ENCODE results near the gene TSPAN1.

TSPAN1 gene

DNA sequence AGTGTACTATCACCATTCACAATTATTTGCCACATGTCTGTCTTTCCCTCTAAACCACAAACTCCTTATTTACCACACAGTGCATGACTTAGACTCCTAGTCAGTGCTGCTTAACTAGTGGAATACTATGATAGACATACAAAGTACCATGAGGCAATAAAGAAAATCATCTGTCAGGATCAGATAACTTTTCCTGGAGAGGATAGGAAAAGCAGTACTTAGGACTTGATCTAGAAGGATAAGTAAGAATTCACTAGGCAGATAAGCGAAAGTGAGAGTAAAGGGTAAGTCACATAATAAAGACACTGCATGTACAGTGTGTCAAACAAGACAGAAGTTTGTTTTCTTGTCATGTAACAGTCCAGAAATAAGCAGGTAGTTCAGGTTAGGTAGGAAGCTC lies 21.2 kb upstream of the TSPAN1 start:
- H3K27me3 ChIP-seq (ENCODE audit: insufficient read depth, low read length, poor library complexity), result no peaks in the 10 kb centered on the region
- H2BK15ac ChIP-seq (replicated peaks; ENCODE audit: low read depth), result no peak overlapping the region
- no peak overlapping the region for H2AK5ac ChIP-seq (ENCODE audit: low read length)
- H3K4me2 ChIP-seq (ENCODE audit: low read length), result no peak overlapping the region
- H4K8ac ChIP-seq (ENCODE audit: low read depth, low read length), result no peak overlapping the region
- peaks cover 8% of the 10 kb centered on the region for H3K4me1 ChIP-seq (ENCODE audit: control insufficient read depth, low read depth, low read length)
- no peaks in the 10 kb centered on the region for H3K79me1 ChIP-seq (ENCODE audit: low read length)
- no peak overlapping the region for H4K5ac ChIP-seq (ENCODE audit: low read length)
- no peaks in the 10 kb centered on the region for H3K36me3 ChIP-seq (ENCODE audit: control insufficient read depth, insufficient read depth, low read length)
- H3K79me2 ChIP-seq (ENCODE audit: control insufficient read depth, insufficient read depth, low read length), result no peaks in the 10 kb centered on the region
- no CpG with 5 or more reads among the region's 1 CpG for WGBS (ENCODE audit: extremely low coverage, insufficient coverage, low lambda C conversion rate)
- no peak overlapping the region for H3K23ac ChIP-seq (ENCODE audit: low read length)
- DNase-seq, result no peak
- no peak overlapping the region for H3K56ac ChIP-seq (ENCODE audit: low read length)
- H3K9ac ChIP-seq (ENCODE audit: low read length), result no peak overlapping the region
- H3K4me3 ChIP-seq (ENCODE audit: low read length), result no peak overlapping the region
- H3K18ac ChIP-seq (ENCODE audit: low read length), result no peak overlapping the region
- H3K27ac ChIP-seq (ENCODE audit: low read depth, low read length), result no peak overlapping the region
- H2BK5ac ChIP-seq (ENCODE audit: low read length), result no peak overlapping the region
- no peak overlapping the region for H2BK120ac ChIP-seq (ENCODE audit: low read depth, low read length)
- H3K4ac ChIP-seq (ENCODE audit: low read depth, low read length), result no peak overlapping the region

DNA sequence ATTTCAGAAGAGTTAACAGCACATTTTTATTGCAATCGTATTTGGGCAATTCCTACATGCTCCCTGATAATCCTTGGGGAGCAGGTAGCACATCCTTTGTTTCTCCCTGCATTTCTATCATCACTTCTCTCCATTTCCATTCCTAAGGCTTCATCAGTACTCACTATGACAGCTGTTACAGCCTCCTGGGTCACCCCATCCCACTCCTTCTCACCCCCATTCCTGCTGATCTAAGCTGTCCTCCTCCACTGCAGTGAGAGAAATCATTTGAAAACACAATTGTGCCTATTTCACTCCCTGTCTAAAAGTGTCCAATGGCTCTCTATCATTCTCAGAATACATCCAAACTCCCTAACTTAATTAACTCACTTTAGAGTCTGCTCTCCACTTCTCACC lies 17.0 kb upstream of the TSPAN1 start:
- Histone ChIP-seq H4K8ac (ENCODE audit: low read depth, low read length) (no peak overlapping the region), H4K5ac (ENCODE audit: low read length) (no peak overlapping the region), H3K4me3 (ENCODE audit: low read length) (no peak overlapping the region), H3K18ac (ENCODE audit: low read length) (no peak overlapping the region), H3K23ac (ENCODE audit: low read length) (no peak overlapping the region), H3K79me2 (ENCODE audit: control insufficient read depth, insufficient read depth, low read length) (no peaks in the 10 kb centered on the region), H3K4me1 (ENCODE audit: control insufficient read depth, low read depth, low read length) (peaks cover 8% of the 10 kb centered on the region), H2BK5ac (ENCODE audit: low read length) (no peak overlapping the region), H2AK5ac (ENCODE audit: low read length) (no peak overlapping the region), H3K79me1 (ENCODE audit: low read length) (no peaks in the 10 kb centered on the region), H3K4me2 (ENCODE audit: low read length) (no peak overlapping the region), H3K4ac (ENCODE audit: low read depth, low read length) (no peak overlapping the region), H2BK15ac (replicated peaks; ENCODE audit: low read depth) (no peak overlapping the region), H3K36me3 (ENCODE audit: control insufficient read depth, insufficient read depth, low read length) (no peaks in the 10 kb centered on the region), H2BK120ac (ENCODE audit: low read depth, low read length) (no peak overlapping the region), H3K27me3 (ENCODE audit: insufficient read depth, low read length, poor library complexity) (no peaks in the 10 kb centered on the region), H3K27ac (ENCODE audit: low read depth, low read length) (no peak overlapping the region), H3K56ac (ENCODE audit: low read length) (no peak overlapping the region), H3K9ac (ENCODE audit: low read length) (no peak overlapping the region)
- no peak for DNase-seq
- no CpG with 5 or more reads among the region's 1 CpG for WGBS (ENCODE audit: extremely low coverage, insufficient coverage, low lambda C conversion rate)

DNA sequence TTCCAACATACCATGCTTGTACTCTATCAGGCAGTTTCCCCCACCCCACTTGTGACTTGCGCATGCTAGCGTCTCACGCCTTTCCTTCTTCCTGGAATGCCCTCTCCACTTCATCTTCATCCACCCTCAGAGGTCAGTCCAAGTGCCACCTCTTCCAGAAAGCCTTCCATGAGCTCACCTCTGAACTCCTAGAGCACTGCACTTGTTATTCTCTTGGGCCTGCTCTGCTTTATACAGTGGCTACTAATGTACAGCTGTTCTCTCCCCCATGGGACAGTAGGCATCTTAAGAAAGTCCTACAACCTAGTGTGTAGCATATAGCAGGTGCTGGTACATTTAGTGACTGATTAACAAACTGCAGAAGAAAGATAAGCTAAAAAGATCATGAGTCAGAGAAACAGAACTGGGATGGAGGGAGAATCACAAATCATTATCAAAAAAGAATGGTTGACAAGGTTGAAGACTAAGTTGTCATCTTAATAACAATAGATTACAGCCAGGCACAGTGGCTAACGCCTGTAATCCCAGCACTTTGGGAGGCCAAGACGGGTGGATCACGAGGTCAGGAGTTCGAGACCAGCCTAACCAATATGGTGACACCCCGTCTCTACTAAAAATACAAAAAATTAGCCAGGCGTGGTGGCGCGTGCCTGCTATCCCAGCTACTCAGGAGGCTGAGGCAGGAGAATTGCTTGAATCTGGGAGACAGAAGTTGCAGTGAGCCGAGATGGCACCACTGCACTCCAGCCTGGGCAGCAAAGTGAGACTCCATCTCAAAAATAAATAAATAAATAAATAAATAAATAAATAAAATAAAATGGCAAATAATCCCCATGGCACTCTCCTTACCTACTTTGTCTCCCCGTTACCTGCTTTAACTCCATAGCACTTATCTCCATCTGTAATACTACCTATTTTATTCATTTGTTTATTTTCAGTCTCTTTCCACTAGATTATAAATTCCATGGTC lies 16.3 kb upstream of the TSPAN1 start:
- Histone ChIP-seq H4K5ac (ENCODE audit: low read length) (no peak overlapping the region), H3K9ac (ENCODE audit: low read length) (no peak overlapping the region), H3K36me3 (ENCODE audit: control insufficient read depth, insufficient read depth, low read length) (no peaks in the 10 kb centered on the region), H3K79me2 (ENCODE audit: control insufficient read depth, insufficient read depth, low read length) (no peaks in the 10 kb centered on the region), H3K56ac (ENCODE audit: low read length) (no peak overlapping the region), H2BK120ac (ENCODE audit: low read depth, low read length) (no peak overlapping the region), H3K4ac (ENCODE audit: low read depth, low read length) (no peak overlapping the region), H2BK5ac (ENCODE audit: low read length) (no peak overlapping the region), H3K27ac (ENCODE audit: low read depth, low read length) (no peak overlapping the region), H2AK5ac (ENCODE audit: low read length) (no peak overlapping the region), H3K23ac (ENCODE audit: low read length) (no peak overlapping the region), H3K4me1 (ENCODE audit: control insufficient read depth, low read depth, low read length) (peaks cover 8% of the 10 kb centered on the region), H2BK15ac (replicated peaks; ENCODE audit: low read depth) (no peak overlapping the region), H4K8ac (ENCODE audit: low read depth, low read length) (no peak overlapping the region), H3K79me1 (ENCODE audit: low read length) (no peaks in the 10 kb centered on the region), H3K18ac (ENCODE audit: low read length) (no peak overlapping the region), H3K4me2 (ENCODE audit: low read length) (no peak overlapping the region), H3K27me3 (ENCODE audit: insufficient read depth, low read length, poor library complexity) (no peaks in the 10 kb centered on the region), H3K4me3 (ENCODE audit: low read length) (no peak overlapping the region)
- peak; percentile 40 for DNase-seq
- WGBS (ENCODE audit: extremely low coverage, insufficient coverage, low lambda C conversion rate), result no CpG with 5 or more reads among the region's 13 CpGs

DNA sequence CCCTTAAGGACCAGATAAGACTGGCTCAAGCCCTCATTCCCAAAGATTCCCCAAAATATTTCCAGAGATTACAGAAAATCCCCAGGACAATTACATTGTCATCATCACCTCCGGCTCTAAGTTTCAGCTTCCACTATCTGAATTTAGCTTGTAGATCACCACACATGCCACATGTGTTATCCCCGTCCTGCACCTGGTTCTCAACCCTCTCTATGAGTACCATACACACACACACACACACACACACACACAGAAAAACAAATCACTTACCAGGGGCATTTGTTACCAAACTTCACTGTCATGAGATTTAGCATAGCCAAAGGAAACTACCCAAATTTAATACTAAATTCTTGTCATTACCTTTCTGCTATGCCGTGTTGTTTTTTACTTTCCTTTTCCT lies 15.4 kb upstream of the TSPAN1 start:
- H2BK120ac ChIP-seq (ENCODE audit: low read depth, low read length), result no peak overlapping the region
- no peak overlapping the region for H4K5ac ChIP-seq (ENCODE audit: low read length)
- no peak overlapping the region for H3K56ac ChIP-seq (ENCODE audit: low read length)
- no peak overlapping the region for H4K8ac ChIP-seq (ENCODE audit: low read depth, low read length)
- no peak overlapping the region for H3K4me3 ChIP-seq (ENCODE audit: low read length)
- no peaks in the 10 kb centered on the region for H3K79me2 ChIP-seq (ENCODE audit: control insufficient read depth, insufficient read depth, low read length)
- no peak overlapping the region for H3K4ac ChIP-seq (ENCODE audit: low read depth, low read length)
- no peak overlapping the region for H3K4me2 ChIP-seq (ENCODE audit: low read length)
- H2BK5ac ChIP-seq (ENCODE audit: low read length), result no peak overlapping the region
- no peak for DNase-seq
- H2BK15ac ChIP-seq (replicated peaks; ENCODE audit: low read depth), result no peak overlapping the region
- H3K4me1 ChIP-seq (ENCODE audit: control insufficient read depth, low read depth, low read length), result peaks cover 8% of the 10 kb centered on the region
- no peak overlapping the region for H3K9ac ChIP-seq (ENCODE audit: low read length)
- no peak overlapping the region for H3K27ac ChIP-seq (ENCODE audit: low read depth, low read length)
- H3K23ac ChIP-seq (ENCODE audit: low read length), result no peak overlapping the region
- H3K79me1 ChIP-seq (ENCODE audit: low read length), result no peaks in the 10 kb centered on the region
- no peaks in the 10 kb centered on the region for H3K27me3 ChIP-seq (ENCODE audit: insufficient read depth, low read length, poor library complexity)
- no peak overlapping the region for H3K18ac ChIP-seq (ENCODE audit: low read length)
- no CpG with 5 or more reads among the region's 3 CpGs for WGBS (ENCODE audit: extremely low coverage, insufficient coverage, low lambda C conversion rate)
- H2AK5ac ChIP-seq (ENCODE audit: low read length), result no peak overlapping the region
- H3K36me3 ChIP-seq (ENCODE audit: control insufficient read depth, insufficient read depth, low read length), result no peaks in the 10 kb centered on the region

DNA sequence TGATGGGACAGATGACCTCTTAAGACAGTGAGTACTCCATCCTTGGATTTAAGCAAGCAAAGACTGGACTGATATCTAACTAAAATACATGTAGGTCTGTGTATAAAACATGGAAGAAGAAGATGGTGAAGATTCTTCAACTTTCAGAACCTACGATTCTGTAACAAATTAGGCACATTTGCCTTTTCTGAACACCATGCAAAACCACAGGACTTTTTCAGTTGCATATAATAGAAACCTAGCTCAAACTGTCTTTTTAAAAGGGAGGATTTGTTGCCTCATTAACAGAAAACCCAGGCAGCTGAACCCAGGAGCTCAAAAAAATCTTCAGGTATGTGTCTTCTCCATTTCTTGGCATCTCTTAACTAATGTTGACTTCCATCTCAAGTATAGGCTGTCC lies 14.7 kb upstream of the TSPAN1 start:
- no peak overlapping the region for H3K23ac ChIP-seq (ENCODE audit: low read length)
- H3K27me3 ChIP-seq (ENCODE audit: insufficient read depth, low read length, poor library complexity), result no peaks in the 10 kb centered on the region
- no peak overlapping the region for H4K5ac ChIP-seq (ENCODE audit: low read length)
- no peaks in the 10 kb centered on the region for H3K79me1 ChIP-seq (ENCODE audit: low read length)
- no peak overlapping the region for H2BK5ac ChIP-seq (ENCODE audit: low read length)
- H3K18ac ChIP-seq (ENCODE audit: low read length), result no peak overlapping the region
- H4K8ac ChIP-seq (ENCODE audit: low read depth, low read length), result no peak overlapping the region
- H3K4me1 ChIP-seq (ENCODE audit: control insufficient read depth, low read depth, low read length), result peaks cover 8% of the 10 kb centered on the region
- H3K56ac ChIP-seq (ENCODE audit: low read length), result no peak overlapping the region
- DNase-seq, result no peak
- no peaks in the 10 kb centered on the region for H3K36me3 ChIP-seq (ENCODE audit: control insufficient read depth, insufficient read depth, low read length)
- no peak overlapping the region for H3K4me3 ChIP-seq (ENCODE audit: low read length)
- H2BK120ac ChIP-seq (ENCODE audit: low read depth, low read length), result no peak overlapping the region
- no peak overlapping the region for H3K9ac ChIP-seq (ENCODE audit: low read length)
- H2AK5ac ChIP-seq (ENCODE audit: low read length), result no peak overlapping the region
- WGBS (ENCODE audit: extremely low coverage, insufficient coverage, low lambda C conversion rate), result no CpG with 5 or more reads among the region's 1 CpG
- H3K27ac ChIP-seq (ENCODE audit: low read depth, low read length), result no peak overlapping the region
- H3K4me2 ChIP-seq (ENCODE audit: low read length), result no peak overlapping the region
- no peaks in the 10 kb centered on the region for H3K79me2 ChIP-seq (ENCODE audit: control insufficient read depth, insufficient read depth, low read length)
- H3K4ac ChIP-seq (ENCODE audit: low read depth, low read length), result no peak overlapping the region
- no peak overlapping the region for H2BK15ac ChIP-seq (replicated peaks; ENCODE audit: low read depth)
